Mononuclear cell (primary cell): ENCODE data around the gene DYNC1LI2. TPM values are rescaled to one million over a fixed set of nuclear protein-coding genes. Genes with fewer than 3 reads are reported as not detected.

Experiments used
- H3K27me3 ChIP-seq: 2 replicates; pipeline ENCODE4 v1.6.0; 2011; ENCODE audit warnings: low read length, control low read depth; ENCODE audit not compliant: insufficient read depth
- H3K4me1 ChIP-seq: 2 replicates; pipeline ENCODE4 v1.5.1; 2011; ENCODE audit warnings: mild to moderate bottlenecking, low read length, control low read depth; ENCODE audit not compliant: insufficient read depth
- H3K4me3 ChIP-seq: 2 replicates; pipeline ENCODE4 v1.5.1; 2011; ENCODE audit warnings: mild to moderate bottlenecking, low read length, moderate library complexity
- H3K9me3 ChIP-seq: 2 replicates; pipeline ENCODE4 v1.5.1; 2011; ENCODE audit warnings: low read depth, mild to moderate bottlenecking, control low read depth, low read length
- total RNA-seq: library from RNA; depleted of rRNA; stranded (reverse); fragments of >200 nt; gene quantifications from one replicate; pipeline ENCODE4 v1.2.3, GENCODE V29; 2012

DYNC1LI2 gene
- total RNA-seq, 1 donor: 124 TPM

- no peaks in the 10 kb centered on the region for H3K9me3 ChIP-seq
- H3K4me1 ChIP-seq: peaks cover 59% of the 10 kb centered on the region
- H3K4me3 ChIP-seq: peak overlapping the region; percentile 97
- H3K27me3 ChIP-seq: peaks cover 17% of the 10 kb centered on the region
Measured at GRCh38 chr16:66750279-66751052, 943 bp downstream of the DYNC1LI2 start.

- Histone ChIP-seq H3K27me3 (no peaks in the 10 kb centered on the region), H3K4me1 (peaks cover 79% of the 10 kb centered on the region), H3K4me3 (no peak overlapping the region), H3K9me3 (no peaks in the 10 kb centered on the region)
Measured at GRCh38 chr16:66746682-66747081, 4.7 kb downstream of the DYNC1LI2 start.

GRCh38 chr16:66746048-66746447 lies 5.4 kb downstream of the DYNC1LI2 start:
- H3K4me3 ChIP-seq: no peak overlapping the region
- H3K27me3 ChIP-seq: no peaks in the 10 kb centered on the region
- peaks cover 85% of the 10 kb centered on the region for H3K4me1 ChIP-seq
- H3K9me3 ChIP-seq: no peaks in the 10 kb centered on the region

- peaks cover 70% of the 10 kb centered on the region for H3K4me1 ChIP-seq
- no peak overlapping the region for H3K4me3 ChIP-seq
- H3K9me3 ChIP-seq: no peaks in the 10 kb centered on the region
- H3K27me3 ChIP-seq: no peaks in the 10 kb centered on the region
Measured at GRCh38 chr16:66741950-66742808, 9.2 kb downstream of the DYNC1LI2 start.

GRCh38 chr16:66741169-66741900 lies 10.1 kb downstream of the DYNC1LI2 start:
- Histone ChIP-seq H3K4me3 (no peak overlapping the region), H3K27me3 (no peaks in the 10 kb centered on the region), H3K9me3 (no peaks in the 10 kb centered on the region), H3K4me1 (peaks cover 62% of the 10 kb centered on the region)

- peaks cover 54% of the 10 kb centered on the region for H3K4me1 ChIP-seq
- no peaks in the 10 kb centered on the region for H3K9me3 ChIP-seq
- no peak overlapping the region for H3K4me3 ChIP-seq
- no peaks in the 10 kb centered on the region for H3K27me3 ChIP-seq
Measured at GRCh38 chr16:66740533-66740932, 10.9 kb downstream of the DYNC1LI2 start.

- Histone ChIP-seq H3K9me3 (no peaks in the 10 kb centered on the region), H3K4me1 (peaks cover 48% of the 10 kb centered on the region), H3K4me3 (no peak overlapping the region), H3K27me3 (no peaks in the 10 kb centered on the region)
Measured at GRCh38 chr16:66740010-66740409, 11.4 kb downstream of the DYNC1LI2 start.

- no peak overlapping the region for H3K4me3 ChIP-seq
- no peaks in the 10 kb centered on the region for H3K27me3 ChIP-seq
- peaks cover 21% of the 10 kb centered on the region for H3K4me1 ChIP-seq
- H3K9me3 ChIP-seq: no peaks in the 10 kb centered on the region
Measured at GRCh38 chr16:66735891-66736290, 15.5 kb downstream of the DYNC1LI2 start.

- Histone ChIP-seq H3K4me1 (peaks cover 10% of the 10 kb centered on the region), H3K9me3 (no peaks in the 10 kb centered on the region), H3K27me3 (no peaks in the 10 kb centered on the region), H3K4me3 (no peak overlapping the region)
Measured at GRCh38 chr16:66731101-66731500, 20.3 kb downstream of the DYNC1LI2 start.

- no peaks in the 10 kb centered on the region for H3K9me3 ChIP-seq
Measured at GRCh38 chr16:66728804-66729203, 22.6 kb downstream of the DYNC1LI2 start.

GRCh38 chr16:66728117-66728787 lies 23.2 kb downstream of the DYNC1LI2 start:
- Histone ChIP-seq H3K4me1 (peaks cover 10% of the 10 kb centered on the region), H3K9me3 (no peaks in the 10 kb centered on the region), H3K27me3 (no peaks in the 10 kb centered on the region), H3K4me3 (no peak overlapping the region)

More at GRCh38 chr16:66728804-66729203, 22.6 kb downstream of the DYNC1LI2 start:
- Histone ChIP-seq H3K4me3 (no peak overlapping the region), H3K4me1 (peaks cover 10% of the 10 kb centered on the region), H3K27me3 (no peaks in the 10 kb centered on the region)

- Histone ChIP-seq H3K27me3 (no peaks in the 10 kb centered on the region), H3K4me1 (no peaks in the 10 kb centered on the region), H3K4me3 (no peak overlapping the region), H3K9me3 (no peaks in the 10 kb centered on the region)
Measured at GRCh38 chr16:66720766-66721165, 30.6 kb downstream of the DYNC1LI2 start.

GRCh38 chr16:66719246-66719645 lies 32.2 kb downstream of the DYNC1LI2 start:
- H3K4me3 ChIP-seq: no peak overlapping the region
- no peaks in the 10 kb centered on the region for H3K4me1 ChIP-seq
- H3K27me3 ChIP-seq: no peaks in the 10 kb centered on the region
- H3K9me3 ChIP-seq: no peaks in the 10 kb centered on the region

GRCh38 chr16:66717776-66718175 lies 33.6 kb downstream of the DYNC1LI2 start:
- Histone ChIP-seq H3K4me3 (no peak overlapping the region), H3K27me3 (no peaks in the 10 kb centered on the region), H3K9me3 (no peaks in the 10 kb centered on the region), H3K4me1 (no peaks in the 10 kb centered on the region)
